Loucy (cell line): ENCODE results near the gene ADIRF.

Experiments used
- CTCF ChIP-seq: fragments of 200-600 bp; sonication (generic); conservative IDR thresholded peaks from 2 replicates; pipeline ENCODE4 v1.5.1; 2014; ENCODE audit warnings: mild to moderate bottlenecking, antibody characterized with exemption, low read length
- EZH2phosphoT487 ChIP-seq: fragments of 200-600 bp; IDR thresholded peaks from 2 replicates; pipeline ENCODE4 v1.6.1; 2018; ENCODE audit warnings: antibody characterized with exemption, mild to moderate bottlenecking, moderate library complexity, borderline replicate concordance

GRCh38 chr10:86992929-86993328, 24.6 kb downstream of the ADIRF start:
- TF ChIP-seq CTCF (no peak), EZH2phosphoT487 (no peak)
